Stimulated activated CD8-positive, alpha-beta memory T cell treated with anti-CD3 and anti-CD28 coated beads, Interleukin-7, amount 100 ng/mL, for 48 hours (primary cell): ENCODE data around the gene TNNT3.
"Not testable (repeated sequence)": the region's sequence is repeated elsewhere in the genome, so short reads cannot be mapped to it uniquely, and the experiment has no call there.

ENCODE experiments used
- DNase-seq, 2 donors: peaks; one replicate each; pipeline ENCODE4 v3.0.0-alpha.2; 2020; ENCODE audit warnings: low read depth in 1 of 2; ENCODE audit errors: extremely low read depth in 1 of 2

The TNNT3 gene

DNA sequence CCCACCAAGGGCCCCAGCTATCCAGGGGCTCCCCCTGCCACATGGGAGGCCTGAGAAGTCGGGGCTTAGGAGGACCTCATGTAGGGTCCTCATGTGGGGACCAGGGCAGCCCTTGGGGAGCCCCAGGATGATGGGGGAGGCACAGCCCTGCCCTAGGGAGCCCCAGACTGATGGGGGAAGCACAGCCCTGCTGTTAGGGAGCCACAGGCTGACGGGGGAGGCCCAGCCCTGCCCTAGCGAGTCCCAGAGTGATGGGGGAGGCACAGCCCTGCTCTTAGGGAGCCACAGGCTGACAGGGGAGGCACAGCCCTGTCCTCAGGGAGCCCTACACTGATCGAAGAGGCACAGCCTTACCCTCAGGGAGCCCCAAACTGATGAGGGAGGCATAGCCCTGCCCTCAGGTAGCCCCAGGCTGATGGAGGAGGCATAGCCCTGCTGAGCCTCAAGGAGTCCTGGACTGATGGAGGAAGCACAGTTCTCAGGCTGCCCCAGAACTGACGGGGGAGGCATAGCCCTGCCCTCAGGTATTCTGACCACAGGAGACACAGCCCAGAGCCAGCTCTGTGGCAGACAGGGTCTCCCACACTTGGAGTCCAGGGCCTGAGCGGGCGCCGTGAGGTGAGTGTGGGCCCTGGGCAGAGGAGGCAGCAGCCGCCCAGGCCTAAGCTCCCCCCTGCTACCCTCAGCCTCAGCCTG lies 38.6 kb upstream of the TNNT3 start:
- no peak for DNase-seq

DNA sequence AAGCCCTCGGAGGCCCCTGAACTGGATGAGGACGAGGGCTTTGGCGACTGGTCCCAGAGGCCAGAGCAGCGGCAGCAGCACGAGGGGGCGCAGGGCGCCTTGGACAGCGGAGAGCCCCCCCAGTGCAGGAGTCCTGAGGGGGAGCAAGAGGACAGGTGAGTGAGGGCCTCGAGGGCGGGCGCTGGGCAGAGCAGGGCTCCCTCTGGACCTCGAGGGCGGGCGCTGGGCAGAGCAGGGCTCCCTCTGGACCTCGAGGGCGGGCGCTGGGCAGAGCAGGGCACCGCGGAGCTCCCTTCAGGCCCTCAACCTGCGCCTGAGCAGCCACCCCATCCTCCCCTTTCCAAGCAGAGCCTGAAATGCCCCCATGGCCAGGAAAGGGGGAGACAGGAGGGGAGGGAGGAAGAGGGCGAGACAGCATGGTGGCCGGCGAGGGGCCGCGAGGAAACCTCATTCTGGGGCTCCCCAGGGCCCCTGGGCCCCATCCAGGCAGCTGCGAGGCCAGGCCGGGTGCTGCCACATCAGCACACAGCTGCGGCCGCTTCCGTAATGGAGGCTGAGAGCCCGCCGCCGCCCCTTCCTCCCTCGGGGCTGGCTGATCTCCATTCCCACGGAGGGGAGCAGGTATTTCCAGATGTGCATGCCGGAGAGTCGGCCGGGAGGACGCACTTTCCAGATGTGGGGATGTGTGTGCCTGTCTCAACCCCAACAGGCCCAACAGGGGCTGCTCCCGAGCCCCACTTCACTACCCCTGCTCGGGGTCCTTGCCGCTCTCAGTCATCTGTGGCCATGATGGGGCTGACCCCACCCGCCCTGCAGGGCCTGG lies 37.9 kb upstream of the TNNT3 start:
- DNase-seq, result no peak

DNA sequence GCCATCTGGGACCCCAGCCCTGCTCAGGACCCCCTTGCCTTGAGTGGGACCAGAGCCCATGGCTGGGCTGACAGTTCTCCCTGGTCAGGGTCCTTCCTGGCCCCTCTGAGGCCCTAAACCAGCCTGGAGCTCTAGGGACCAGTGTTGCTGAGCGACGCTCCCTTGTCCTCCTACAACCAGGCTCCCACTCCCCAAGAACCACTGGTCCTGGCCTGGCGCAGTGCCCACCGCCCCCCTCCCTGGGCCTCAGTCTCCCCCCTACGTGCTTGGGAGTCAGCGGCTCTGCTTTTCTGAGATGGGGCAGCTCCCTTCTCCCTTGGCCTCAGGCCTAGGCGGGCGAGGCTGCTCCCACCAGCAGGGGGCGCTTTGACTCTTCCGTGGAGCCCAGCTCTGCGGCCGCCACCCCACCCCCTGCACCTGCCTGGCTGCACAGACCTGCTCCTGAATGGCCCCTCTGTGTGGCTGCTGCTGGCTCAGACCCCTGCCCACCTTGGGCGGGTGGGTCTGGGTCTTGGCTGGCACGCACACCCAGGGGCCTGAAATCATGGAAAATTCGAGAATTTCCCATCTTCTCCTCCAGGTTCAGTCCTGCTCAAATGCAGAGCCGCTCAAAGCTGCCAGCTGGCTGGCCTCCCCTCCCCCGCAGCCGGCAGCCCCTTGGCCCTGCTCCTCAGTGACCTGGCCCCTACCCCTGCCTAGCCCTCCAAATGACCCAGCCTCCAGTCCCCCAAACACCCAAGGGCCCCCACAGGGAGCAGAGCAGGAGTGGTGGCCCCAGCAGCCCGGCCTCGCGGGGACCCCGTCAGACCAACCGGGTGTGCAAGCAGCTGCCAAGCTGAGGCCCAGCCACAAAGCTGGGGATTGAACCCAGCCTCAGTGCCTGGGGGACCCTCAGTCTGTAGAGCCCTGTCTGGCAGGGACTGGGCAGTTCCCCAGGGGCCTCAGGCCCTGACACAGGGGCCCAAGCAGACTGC lies 37.0 kb upstream of the TNNT3 start:
- peak; percentile 59 to 61 for DNase-seq

DNA sequence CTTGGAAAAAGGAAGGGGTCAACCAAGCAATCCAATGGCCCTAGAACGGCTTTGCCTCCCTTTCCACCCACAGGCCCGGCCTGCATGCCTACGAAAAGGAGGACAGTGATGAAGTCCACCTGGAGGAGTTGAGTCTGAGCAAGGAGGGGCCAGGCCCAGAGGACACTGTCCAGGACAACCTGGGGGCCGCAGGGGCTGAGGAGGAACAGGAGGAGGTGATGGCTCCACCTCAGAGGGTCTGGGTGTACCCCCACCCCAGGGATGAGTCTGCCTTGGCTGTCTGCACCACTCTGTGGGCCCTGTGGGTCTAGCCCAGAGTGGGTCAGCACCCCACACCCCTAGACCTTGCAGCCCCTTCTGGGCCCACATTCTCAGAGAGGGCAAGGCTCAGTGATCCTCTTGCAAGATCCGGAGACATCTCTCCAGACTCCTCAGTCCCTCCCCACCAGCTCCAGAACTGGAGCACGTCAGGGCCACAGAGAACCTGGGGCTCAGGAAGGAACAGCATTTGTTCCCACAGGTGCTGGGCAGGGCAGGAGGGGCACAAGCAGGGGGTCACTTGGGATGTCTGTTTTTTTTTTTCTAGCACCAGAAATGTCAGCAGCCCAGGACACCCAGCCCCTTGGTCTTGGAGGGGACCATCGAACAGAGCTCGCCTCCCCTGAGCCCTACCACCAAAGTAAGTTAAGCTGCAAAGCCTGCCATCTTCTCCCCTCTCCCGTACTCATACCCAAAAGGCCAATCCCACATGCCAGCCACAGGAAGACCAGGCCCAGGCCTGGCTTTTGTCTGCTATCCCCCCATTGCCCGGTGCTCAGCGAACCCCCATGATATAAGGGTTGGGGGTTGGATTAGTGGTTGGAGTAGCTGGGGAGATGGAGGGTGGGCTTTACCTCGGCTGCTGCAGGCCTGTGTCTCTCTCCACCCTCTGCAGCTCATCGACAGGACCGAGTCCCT lies 35.9 kb upstream of the TNNT3 start:
- no peak for DNase-seq

DNA sequence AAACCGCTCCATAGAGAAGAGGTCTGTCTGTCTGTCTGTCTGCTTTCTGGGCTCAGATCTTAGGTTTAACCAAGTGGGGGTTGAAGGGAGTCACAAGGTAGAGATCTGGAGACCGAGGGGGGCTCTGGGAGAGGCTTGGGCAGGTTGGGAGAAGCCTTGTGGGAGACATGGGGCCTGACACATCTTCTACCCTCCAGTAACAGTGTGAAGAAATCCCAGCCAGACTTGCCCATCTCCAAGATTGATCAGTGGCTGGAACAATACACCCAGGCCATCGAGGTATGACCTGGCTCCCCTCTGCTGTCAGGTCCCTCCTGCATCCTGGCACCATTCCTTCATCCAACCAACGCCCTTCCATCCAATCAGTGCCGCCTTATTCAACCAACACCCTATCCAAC lies 35.2 kb upstream of the TNNT3 start:
- no peak for DNase-seq

DNA sequence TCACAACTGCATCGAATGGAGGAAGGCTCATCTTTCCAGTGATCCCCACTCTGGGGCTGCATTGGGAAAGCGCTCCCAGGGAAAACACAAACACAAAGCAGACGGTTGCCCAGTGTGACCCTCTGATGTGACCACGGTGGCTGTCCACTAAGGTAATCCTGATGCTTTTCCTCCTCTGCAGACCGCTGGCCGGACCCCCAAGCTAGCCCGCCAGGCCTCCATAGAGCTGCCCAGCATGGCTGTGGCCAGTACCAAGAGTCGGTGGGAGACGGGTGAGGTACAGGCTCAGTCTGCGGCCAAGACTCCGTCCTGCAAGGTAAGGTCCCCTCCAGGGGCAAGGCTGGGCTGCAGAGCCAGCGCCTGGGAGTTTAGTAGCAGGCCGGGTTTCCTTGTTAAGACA lies 33.0 kb upstream of the TNNT3 start:
- not testable (repeated sequence) for DNase-seq

DNA sequence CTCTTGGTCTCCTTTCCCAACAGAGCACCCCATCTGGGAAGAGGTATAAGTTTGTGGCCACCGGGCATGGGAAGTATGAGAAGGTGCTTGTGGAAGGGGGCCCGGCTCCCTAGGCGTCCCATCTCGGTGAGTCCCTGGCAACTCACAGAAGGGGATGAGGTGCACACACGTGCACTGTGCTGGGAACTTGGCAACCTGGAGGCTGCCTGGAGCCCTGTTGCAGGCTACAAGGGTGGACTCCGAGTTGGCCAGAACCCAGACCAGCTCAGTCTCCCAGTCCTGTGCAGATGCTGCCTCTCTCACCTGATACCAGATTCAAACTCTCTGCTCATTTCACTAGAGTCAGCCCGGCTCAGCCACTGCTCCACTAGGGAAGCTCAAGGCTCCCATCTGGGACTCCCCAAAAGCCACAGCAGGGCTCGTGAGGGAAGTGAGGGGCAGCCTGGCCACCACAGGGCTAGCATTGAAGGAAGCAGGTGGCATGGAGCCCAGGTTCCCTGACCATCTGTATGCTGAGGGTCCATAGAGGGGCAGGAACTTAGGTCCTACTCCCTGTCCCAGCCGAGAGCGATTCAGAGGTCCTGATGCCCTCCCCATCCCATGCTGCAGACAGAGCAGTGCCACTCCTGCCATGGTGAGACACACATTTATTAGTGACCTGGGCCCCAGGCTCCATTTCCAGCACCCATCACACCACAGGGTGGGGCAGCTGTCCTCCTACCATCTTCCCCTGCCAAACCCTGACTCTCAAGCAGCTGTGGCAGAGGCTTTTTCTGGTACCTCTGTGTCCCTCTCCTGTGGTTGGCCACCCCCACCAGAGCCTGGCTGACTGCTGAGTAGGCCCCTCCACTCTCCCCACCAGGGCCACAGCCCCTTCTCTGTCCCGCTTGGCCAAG lies 31.8 kb upstream of the TNNT3 start:
- no peak for DNase-seq

DNA sequence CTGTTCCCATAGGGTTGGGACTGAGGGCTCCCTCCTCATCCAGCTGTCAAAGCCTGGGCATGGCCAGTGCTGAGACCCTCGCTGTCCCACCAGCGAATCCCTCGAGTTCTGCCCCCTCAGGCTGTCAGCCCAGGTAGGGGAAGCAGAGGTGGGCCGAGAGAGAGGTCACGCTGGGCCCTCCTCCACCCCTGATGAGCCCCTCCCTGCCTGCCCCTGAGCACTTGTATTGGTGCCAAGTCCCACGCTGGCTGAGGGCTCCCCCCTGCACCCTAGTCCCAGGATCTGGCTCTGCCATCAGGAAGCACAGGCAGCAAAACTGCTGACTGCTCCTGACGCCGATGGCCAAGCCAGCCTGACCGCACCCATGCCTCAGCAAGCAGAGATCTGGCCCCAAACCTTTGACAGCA lies 31.2 kb upstream of the TNNT3 start:
- no peak for DNase-seq

DNA sequence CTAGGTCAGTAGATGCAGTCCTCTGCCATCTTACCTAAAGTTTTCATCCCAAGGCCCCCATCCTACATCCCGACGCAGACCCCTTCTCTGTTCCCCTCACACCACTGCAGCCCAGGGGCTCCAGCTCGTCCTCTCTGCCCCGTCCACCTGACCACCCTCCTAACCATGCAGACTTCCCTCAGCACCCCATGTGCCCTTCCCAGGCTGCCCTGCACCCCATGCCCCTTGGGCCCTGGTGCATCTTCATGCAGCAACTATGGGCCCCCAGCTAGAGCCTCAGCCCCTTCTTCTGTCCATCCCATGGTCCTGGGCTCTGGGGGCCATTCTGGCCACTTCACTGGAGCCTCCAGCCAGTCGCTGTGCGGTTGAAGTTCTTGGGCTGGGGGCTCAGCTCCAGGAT lies 30.7 kb upstream of the TNNT3 start:
- DNase-seq, result no peak

DNA sequence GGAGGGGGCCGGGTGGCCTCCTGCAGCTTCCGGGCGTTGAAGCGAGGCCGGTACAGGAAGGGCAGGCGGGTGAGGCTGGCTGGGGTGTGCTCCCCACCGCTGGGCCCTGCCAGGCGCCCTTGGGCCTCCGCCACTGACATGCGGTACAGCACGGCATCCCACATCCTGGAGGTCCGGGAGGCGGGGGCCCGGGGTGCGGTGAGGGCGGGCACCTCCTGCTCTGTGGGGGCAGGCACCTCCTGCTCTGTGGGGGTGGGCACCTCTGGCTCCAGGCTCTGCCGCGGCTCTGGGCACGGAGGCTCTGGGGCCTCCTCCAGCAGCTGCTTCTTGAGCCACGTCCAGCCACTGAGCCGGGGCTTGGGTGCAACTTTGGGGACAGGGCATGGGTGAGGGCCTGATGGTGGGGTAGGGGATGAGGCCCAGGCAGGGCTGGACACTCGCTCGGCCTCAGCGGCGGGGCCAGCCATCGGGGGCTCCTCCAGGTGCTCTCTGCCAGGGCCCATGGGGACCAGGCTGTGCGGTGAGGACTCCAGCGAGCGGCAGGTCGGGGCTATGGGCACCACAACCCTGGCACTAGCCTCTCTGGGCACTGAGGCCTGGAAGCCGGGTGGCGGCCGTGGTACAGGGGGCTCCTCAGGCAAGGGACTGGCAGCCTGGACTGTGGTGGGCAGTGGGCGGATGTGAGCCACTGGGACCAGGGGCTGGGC lies 30.1 kb upstream of the TNNT3 start:
- DNase-seq, result peak; percentile 63 to 66

DNA sequence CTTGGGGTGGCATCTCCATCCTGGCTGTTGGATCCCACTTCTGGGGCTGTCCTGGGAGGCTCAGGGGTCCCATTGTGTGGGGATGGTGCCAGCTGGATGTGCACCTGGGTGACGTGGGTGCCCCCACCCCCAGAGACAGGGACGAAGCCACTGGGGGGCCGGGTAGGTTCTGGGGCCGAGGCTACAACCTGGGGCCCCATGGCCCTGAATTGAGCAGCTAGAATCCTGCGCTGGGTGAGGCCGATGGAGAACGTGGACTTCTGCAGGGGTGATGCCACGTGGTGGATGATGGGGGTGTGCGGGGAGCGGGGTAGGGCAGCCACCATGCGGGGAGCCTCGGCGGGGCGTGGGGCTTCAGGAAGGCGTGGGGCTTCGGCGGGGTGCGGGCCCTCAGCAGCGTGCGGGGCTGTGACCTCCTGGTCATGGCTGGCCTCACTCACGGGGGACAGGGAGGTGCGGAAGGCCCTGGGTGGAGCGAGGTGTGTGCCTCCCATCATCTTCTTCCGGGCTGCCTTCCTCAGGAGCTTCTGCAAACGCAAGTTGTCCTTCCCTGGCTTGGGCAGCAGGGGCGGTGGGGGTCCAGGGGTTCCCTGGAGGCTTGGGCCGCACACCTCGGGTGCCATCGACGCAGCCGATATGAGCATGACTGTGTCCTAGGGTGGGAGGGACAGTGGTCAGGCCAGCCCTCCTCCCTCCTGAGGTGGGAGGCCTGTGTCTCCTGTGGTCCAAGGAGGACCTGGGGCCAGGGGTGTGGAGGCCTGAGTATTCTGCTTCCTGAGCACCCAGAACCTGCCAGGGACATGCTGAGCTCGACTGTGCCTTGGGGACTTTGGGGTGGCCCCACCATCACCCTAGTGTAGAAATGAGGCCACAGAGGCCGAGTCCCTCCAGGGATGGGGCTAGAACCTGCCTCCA lies 29.3 kb upstream of the TNNT3 start:
- no peak for DNase-seq

DNA sequence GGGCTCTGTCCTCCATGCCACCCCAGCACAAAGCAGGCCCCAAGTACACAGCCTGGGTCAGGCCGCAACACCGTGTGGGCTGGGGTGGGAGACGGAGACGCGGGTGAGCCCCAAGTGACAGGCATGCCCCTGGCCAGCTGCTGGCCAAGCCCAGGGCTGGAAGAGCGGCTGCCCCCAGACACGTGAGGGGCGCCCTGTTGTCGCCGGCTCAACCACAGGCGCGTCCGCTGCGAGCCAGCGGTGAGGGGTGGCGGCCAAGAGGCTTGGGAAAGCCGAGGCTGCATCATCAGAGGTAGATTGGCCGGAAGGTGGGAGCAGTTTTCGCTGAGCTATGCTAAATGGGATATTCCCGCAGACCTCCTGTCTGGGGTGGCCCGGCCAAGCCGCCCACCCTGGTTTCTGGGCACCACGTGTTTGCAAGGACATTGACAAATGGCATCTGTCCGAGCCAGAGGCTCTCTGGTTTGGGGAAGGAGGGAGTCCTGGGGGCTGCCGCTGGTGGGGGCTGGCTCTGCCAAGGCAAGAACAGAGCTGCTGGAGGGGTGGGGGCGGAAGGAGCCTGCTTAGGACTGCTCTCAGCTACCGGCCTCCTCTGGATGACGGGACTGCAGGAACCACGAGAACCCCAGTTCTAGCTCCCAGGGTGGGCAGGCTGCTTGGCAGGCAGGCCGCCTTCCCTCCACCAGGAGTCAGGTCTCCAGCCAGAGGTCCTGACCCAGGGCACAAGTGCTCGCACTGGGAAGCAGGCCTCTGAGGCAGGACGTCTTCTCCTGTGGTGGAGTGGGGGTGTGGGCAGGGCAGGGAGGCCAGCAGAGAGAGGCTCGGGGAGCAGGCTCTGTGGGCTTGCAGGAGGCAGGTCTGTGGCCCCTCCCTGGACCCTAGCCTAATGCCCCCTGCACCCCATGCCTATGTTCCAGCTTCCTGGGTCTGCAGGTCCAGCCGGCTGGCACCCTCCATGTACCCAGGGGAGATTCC lies 28.4 kb upstream of the TNNT3 start:
- DNase-seq, result no peak

DNA sequence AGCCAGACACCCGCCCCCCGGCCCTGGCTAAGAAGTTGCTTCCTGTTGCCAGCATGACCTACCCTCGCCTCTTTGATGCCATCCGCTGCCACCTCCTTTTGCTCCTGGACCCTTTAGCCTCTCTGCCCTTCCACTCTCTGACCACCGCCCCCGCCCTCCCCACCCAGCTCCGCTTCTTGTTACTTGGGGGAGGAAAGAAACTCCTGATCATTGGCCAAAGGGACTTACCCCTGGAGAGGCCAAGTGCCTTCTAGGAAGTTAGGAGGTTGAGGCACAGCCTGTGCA lies 27.7 kb upstream of the TNNT3 start, which contains the start of gene PRR33:
Gene PRR33, minus strand, starts transcription at position 65 of the 285 bp plus-strand sequence. CDS start 1,311 bp downstream, outside the sequence.
- DNase-seq, result no peak

DNA sequence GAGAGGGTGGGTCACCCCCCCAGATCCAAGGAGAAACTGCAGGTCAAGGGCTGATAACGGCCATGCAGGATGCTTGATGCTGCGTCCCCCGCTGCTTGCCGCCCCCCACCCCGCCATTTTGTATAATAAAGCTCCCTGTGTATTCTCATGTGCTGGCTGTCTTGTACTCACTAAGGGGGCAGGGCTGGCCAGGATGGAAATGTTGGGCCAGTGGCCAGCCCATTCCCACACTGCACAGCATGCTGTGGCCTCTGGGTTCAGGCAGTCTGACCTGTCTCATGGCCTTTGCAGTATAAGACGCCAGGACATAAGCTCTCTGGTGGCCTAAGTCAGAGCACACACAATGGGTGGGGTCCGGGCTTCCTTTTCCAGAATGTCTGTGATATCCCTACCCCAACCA lies 27.4 kb upstream of the TNNT3 start:
- DNase-seq, result no peak

DNA sequence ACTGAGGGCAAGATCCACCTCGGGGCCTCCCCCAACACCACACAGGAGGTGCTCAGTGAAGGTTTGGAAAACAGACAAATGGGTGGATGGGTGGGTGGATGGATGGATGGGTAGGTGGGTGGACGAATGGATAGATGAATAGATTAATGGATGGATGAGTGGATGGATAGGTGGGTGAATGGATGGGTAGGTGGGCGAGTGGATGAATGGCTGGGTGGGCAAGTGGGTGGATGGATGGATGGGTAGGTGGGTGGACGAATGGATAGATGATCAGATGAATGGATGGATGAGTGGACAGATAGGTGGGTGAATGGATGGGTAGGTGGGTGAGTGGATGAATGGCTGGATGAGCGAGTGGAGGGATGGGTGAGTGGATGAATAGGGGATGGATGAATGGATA lies 26.9 kb upstream of the TNNT3 start:
- no peak for DNase-seq

DNA sequence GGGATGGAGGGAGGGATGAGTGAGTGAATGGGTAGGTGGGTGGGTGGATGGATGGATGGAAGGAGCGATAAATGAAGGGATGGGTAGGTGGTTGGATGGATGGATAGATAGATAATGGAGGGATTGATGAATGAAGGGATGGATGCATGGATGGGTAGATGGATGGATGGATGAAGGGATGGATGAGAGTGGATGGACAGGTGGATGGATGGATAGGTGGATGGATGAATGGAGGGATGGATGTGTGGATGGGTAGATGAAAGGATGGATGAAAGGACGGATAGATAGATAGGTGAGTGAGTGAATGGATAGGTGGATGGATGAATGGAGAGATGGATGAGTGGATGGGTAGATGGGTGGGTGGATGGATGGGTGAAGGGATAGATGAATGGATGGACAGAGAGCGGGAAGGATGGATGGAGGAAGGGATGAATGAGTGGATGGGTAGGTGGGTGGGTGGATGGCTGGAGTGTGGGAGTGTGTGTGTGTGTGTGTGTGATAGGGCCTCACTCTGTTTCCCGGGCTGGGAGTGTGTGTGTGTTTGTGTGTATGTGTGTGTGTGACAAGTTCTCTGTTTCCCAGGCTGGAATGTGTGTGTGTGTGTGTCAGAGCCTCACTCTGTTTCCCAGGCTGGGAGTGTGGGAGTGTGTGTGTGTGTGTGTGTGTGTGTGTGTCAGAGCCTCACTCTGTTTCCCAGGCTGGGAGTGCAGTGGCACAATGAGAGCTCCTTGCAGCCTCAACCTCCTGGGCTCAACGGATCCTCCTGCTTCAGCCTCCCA lies 25.7 kb upstream of the TNNT3 start:
- no peak for DNase-seq
